Lower leg skin (tissue), 4 donors: ENCODE measurements around the gene MROH2A. TPM values are rescaled to one million over a fixed set of nuclear protein-coding genes. Genes with fewer than 3 reads are reported as not detected.
A peak's percentile ranks its signal among the peaks of the same experiment; 100 is the strongest.
"Not testable (repeated sequence)": the region's sequence is repeated elsewhere in the genome, so short reads cannot be mapped to it uniquely, and the experiment has no call there.

Experiments used
- DNase-seq, 2 donors: peaks; one replicate each; pipeline ENCODE4 v3.0.0-alpha.2; 2019; ENCODE audit warnings: low spot score in 2 of 2
- H3K4me3 ChIP-seq: fragments of 200-600 bp; sonication (generic); 2 replicates; pipeline ENCODE4 v1.5.1; 2017; ENCODE audit warnings: mild to moderate bottlenecking, low read depth; ENCODE audit not compliant: poor library complexity, severe bottlenecking
- POLR2A ChIP-seq, 2 donors: fragments of 450-650 bp; IDR thresholded peaks; one replicate each; pipeline ENCODE4 v1.6.1; 2016 to 2017; ENCODE audit warnings: antibody characterized with exemption in 2 of 2, mild to moderate bottlenecking in 1 of 2, moderate library complexity in 1 of 2
- WGBS, 2 donors: methylation state at CpG; one replicate each; pipeline ENCODE4 v1.1.5; 2018; 5-methylcytosine and 5-hydroxymethylcytosine counted together
- intact Hi-C: fragments of 100-400 bp; cut with DNase I; formaldehyde crosslinking; loops from one replicate; pipeline ENCODE4 v1.15.0; 2023; ENCODE audit warnings: low total_unique reads
- total RNA-seq, 4 donors: library from RNA; depleted of rRNA; stranded (reverse); fragments of >200 nt; gene quantifications; one replicate each; pipeline ENCODE4 v1.1.0, GENCODE V29; 2016
- TF ChIP-seq, protein P1 (sequence below), 3 donors: fragments of 450-650 bp; IDR thresholded peaks; one replicate each; pipeline ENCODE4 v1.5.1; 2016; ENCODE audit warnings: antibody characterized with exemption in 3 of 3, mild to moderate bottlenecking in 3 of 3, moderate library complexity in 2 of 3

The MROH2A gene
- total RNA-seq, 4 donors from 2014 or later: 0.26 to 0.61 TPM; not detected in 2

GRCh38 chr2:233866479-233866878 is 88.3 kb downstream of the MROH2A start:
- TF ChIP-seq POLR2A (IDR thresholded peaks at IDR 0.05): no peak
- TF ChIP-seq, protein P1, sequence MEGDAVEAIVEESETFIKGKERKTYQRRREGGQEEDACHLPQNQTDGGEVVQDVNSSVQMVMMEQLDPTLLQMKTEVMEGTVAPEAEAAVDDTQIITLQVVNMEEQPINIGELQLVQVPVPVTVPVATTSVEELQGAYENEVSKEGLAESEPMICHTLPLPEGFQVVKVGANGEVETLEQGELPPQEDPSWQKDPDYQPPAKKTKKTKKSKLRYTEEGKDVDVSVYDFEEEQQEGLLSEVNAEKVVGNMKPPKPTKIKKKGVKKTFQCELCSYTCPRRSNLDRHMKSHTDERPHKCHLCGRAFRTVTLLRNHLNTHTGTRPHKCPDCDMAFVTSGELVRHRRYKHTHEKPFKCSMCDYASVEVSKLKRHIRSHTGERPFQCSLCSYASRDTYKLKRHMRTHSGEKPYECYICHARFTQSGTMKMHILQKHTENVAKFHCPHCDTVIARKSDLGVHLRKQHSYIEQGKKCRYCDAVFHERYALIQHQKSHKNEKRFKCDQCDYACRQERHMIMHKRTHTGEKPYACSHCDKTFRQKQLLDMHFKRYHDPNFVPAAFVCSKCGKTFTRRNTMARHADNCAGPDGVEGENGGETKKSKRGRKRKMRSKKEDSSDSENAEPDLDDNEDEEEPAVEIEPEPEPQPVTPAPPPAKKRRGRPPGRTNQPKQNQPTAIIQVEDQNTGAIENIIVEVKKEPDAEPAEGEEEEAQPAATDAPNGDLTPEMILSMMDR (IDR thresholded peaks at IDR 0.05): no peak
- WGBS, 2 donors: 98% methylated on average over 11 of the region's 11 CpGs

GRCh38 chr2:233867993-233868532 is 89.9 kb downstream of the MROH2A start, which contains the start of gene MSL3B:
TSS of gene MSL3B (minus strand) at chr2:233868386.
- intact Hi-C loops: no loop called here
- 10% methylated on average over 50 of the region's 50 CpGs for WGBS, 2 donors
- peak within 1 kb of the TSS; percentile 17 for H3K4me3 ChIP-seq
- no peak for TF ChIP-seq POLR2A (IDR thresholded peaks at IDR 0.05)
- TF ChIP-seq, protein P1 (IDR thresholded peaks at IDR 0.05): no peak
- DNase-seq: no peak

More at GRCh38 chr2:233866479-233866878, 88.3 kb downstream of the MROH2A start:
- H3K4me3 ChIP-seq: no peak overlapping the region
- intact Hi-C loops: no loop called here
- DNase-seq: no peak

DNA sequence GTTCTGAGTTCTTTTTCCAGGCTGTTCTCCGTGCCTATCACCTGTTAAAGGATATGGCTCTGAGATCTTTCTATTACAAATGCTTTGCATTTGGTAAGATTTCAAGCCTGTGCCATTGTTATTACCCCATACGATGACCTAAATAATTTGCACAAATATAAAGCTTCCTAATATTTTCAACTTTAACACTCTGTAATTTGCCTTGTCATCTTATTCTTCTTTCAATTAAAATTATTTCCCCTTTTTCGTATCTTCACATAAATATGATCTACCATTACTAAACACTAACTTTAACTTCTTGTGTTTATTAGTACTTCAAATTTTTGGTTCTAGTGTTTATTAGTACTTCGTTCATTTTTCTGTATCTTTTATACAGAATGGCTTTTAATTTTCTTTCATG is 93.3 kb downstream of the MROH2A start:
- WGBS, 2 donors: 69 to 71% methylated on average over 4 of the region's 4 CpGs
- no peak overlapping the region for H3K4me3 ChIP-seq
- no peak for DNase-seq
- TF ChIP-seq, protein P1 (IDR thresholded peaks at IDR 0.05): no peak
- TF ChIP-seq POLR2A (IDR thresholded peaks at IDR 0.05): no peak
- intact Hi-C loops: no loop called here

GRCh38 chr2:233872125-233872524 is 94.0 kb downstream of the MROH2A start:
- intact Hi-C loops, DNase-seq, H3K4me3 ChIP-seq: not testable (repeated sequence)
- 34 to 40% methylated on average over 2 of the region's 2 CpGs for WGBS, 2 donors

DNA sequence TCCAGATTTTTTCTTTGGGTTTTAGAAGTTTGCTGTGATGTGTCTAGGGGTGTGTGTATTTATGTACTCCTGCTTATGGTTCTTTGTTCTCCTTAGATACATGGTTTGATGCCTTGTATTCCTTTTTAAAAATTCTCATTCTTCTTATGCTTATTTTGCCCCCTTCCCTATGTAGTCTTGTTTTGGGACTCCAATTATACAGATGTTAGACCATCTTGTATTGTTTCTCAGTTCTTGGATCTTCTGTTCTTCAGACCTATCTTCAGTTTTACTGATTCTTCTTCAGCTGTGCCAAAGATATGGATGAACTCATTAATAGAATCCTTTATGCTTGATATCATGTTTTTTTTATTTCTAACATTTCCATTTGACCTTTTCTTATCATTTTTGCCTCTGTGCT is 104.2 kb downstream of the MROH2A start:
- no peak overlapping the region for H3K4me3 ChIP-seq
- TF ChIP-seq, protein P1 (IDR thresholded peaks at IDR 0.05): no peak
- TF ChIP-seq POLR2A (IDR thresholded peaks at IDR 0.05): no peak
- intact Hi-C loops: no loop called here
- DNase-seq: no peak

Other genes with a start within 250 kb of the MROH2A start
- 10 to 100 TPM; 26.9 to 38.7 (median 37.4) TPM for gene USP40, start 211.5 kb upstream of the MROH2A start, total RNA-seq
- not detected for gene UGT1A8, start 160.7 kb upstream of the MROH2A start, total RNA-seq
- under 1 TPM in 1 of 4 donors, not detected in 3; 0.36 TPM for gene UGT1A10, start 141.9 kb upstream of the MROH2A start, total RNA-seq
- not detected for gene UGT1A9, start 106.4 kb upstream of the MROH2A start, total RNA-seq
- gene UGT1A7, start 96.4 kb upstream of the MROH2A start, total RNA-seq: 1 to 10 TPM in 2 of 4 donors, under 1 TPM in 2; 0.21 to 6.9 (median 1.6) TPM
- 10 to 100 TPM; 11.5 to 35.6 (median 14.4) TPM for gene UGT1A6, start 85.4 kb upstream of the MROH2A start, total RNA-seq
- gene UGT1A5, start 65.4 kb upstream of the MROH2A start, total RNA-seq: 1 to 10 TPM in 1 of 4 donors, under 1 TPM in 2, not detected in 1; 0.32 to 1.7 (median 0.80) TPM
- gene UGT1A4, start 59.6 kb upstream of the MROH2A start, total RNA-seq: 1 to 10 TPM; 1.0 to 2.9 (median 2.4) TPM
- gene UGT1A3, start 49.3 kb upstream of the MROH2A start, total RNA-seq: 1 to 10 TPM in 1 of 4 donors, under 1 TPM in 2, not detected in 1; 0.30 to 1.1 (median 0.54) TPM
- gene UGT1A1, start 18.1 kb upstream of the MROH2A start, total RNA-seq: under 1 TPM; 0.21 to 0.80 (median 0.36) TPM
- 1 to 10 TPM; 1.2 to 4.4 (median 3.5) TPM for gene HJURP, start 76.2 kb downstream of the MROH2A start, total RNA-seq
- under 1 TPM in 2 of 4 donors, not detected in 2; 0.46 TPM for gene TRPM8, start 139.0 kb downstream of the MROH2A start, total RNA-seq